SU-DHL-6 (cell line): ENCODE data around the gene FBXO46.
"Not testable (repeated sequence)": the region's sequence is repeated elsewhere in the genome, so short reads cannot be mapped to it uniquely, and the experiment has no call there.

Experiments used
- H2AFZ ChIP-seq: fragments of 200-600 bp; sonication (generic); 2 replicates; pipeline ENCODE4 v1.6.1; 2014; ENCODE audit warnings: low read depth, mild to moderate bottlenecking, moderate library complexity, mixed read lengths, antibody characterized with exemption, low read length; ENCODE audit not compliant: severe bottlenecking
- H3F3A ChIP-seq: fragments of 200-600 bp; shearing (Covaris generic); 2 replicates; pipeline ENCODE4 v1.6.0; 2016; ENCODE audit warnings: antibody characterized with exemption, mild to moderate bottlenecking; ENCODE audit not compliant: insufficient read depth
- H3K27ac ChIP-seq: fragments of 200-600 bp; sonication (generic); 2 replicates; pipeline ENCODE4 v1.5.1; 2016; ENCODE audit warnings: low read depth, mild to moderate bottlenecking, low read length, moderate library complexity, mixed read lengths
- H3K27me3 ChIP-seq: fragments of 200-600 bp; sonication (generic), shearing (Covaris generic); 2 replicates; pipeline ENCODE4 v1.6.0; 2014; ENCODE audit warnings: mild to moderate bottlenecking, low read length
- H3K36me3 ChIP-seq: fragments of 200-600 bp; sonication (generic); 2 replicates; pipeline ENCODE4 v1.6.1; 2014; ENCODE audit warnings: mild to moderate bottlenecking, low read length, mixed read lengths
- H3K4me2 ChIP-seq: fragments of 300-600, 200-600 bp; shearing (Covaris generic), sonication (generic); 2 replicates; pipeline ENCODE4 v1.6.0; 2014; ENCODE audit warnings: low read length, low read depth, mild to moderate bottlenecking; ENCODE audit not compliant: poor library complexity, severe bottlenecking
- H3K4me3 ChIP-seq: fragments of 200-600 bp; sonication (generic); 2 replicates; pipeline ENCODE4 v1.5.1; 2014; ENCODE audit warnings: antibody characterized with exemption, low read length, mild to moderate bottlenecking, mixed read lengths; ENCODE audit not compliant: insufficient read depth, poor library complexity, severe bottlenecking
- H3K79me2 ChIP-seq: fragments of 200-600 bp; sonication (generic); 2 replicates; pipeline ENCODE4 v1.6.1; 2014; ENCODE audit warnings: mild to moderate bottlenecking, low read length, moderate library complexity; ENCODE audit not compliant: insufficient read depth
- H3K9ac ChIP-seq: fragments of 200-600 bp; sonication (generic); 2 replicates; pipeline ENCODE4 v1.7.0; 2014; ENCODE audit warnings: mild to moderate bottlenecking, low read length
- H3K9me2 ChIP-seq: fragments of 200-600 bp; sonication (generic); replicated peaks from 2 replicates; pipeline ENCODE4 v1.6.1; 2014; ENCODE audit warnings: low read length; ENCODE audit not compliant: insufficient read depth
- H3K9me3 ChIP-seq: fragments of 200-600 bp; sonication (generic); 2 replicates; pipeline ENCODE4 v1.6.1; 2014; ENCODE audit warnings: low read length, mixed read lengths; ENCODE audit not compliant: insufficient read depth
- H4K20me1 ChIP-seq: fragments of 200-600 bp; sonication (generic); 2 replicates; pipeline ENCODE4 v1.6.1; 2014; ENCODE audit warnings: low read depth, mild to moderate bottlenecking, antibody characterized with exemption, low read length, moderate library complexity, mixed read lengths
- EZH2phosphoT487 ChIP-seq: fragments of 200-600 bp; sonication (generic), shearing (Covaris generic); conservative IDR thresholded peaks from 2 replicates; pipeline ENCODE4 v1.6.1; 2018; ENCODE audit warnings: mild to moderate bottlenecking, antibody characterized with exemption, low read length, moderate library complexity, mixed read lengths
- TF ChIP-seq, protein P1 (sequence below): fragments of 200-600 bp; sonication (generic); IDR thresholded peaks from one replicate; pipeline ENCODE4 v1.5.1; 2017; ENCODE audit warnings: antibody characterized with exemption, mild to moderate bottlenecking, low read length, moderate library complexity; ENCODE audit not compliant: insufficient read depth, poor library complexity, severe bottlenecking

The FBXO46 gene

DNA sequence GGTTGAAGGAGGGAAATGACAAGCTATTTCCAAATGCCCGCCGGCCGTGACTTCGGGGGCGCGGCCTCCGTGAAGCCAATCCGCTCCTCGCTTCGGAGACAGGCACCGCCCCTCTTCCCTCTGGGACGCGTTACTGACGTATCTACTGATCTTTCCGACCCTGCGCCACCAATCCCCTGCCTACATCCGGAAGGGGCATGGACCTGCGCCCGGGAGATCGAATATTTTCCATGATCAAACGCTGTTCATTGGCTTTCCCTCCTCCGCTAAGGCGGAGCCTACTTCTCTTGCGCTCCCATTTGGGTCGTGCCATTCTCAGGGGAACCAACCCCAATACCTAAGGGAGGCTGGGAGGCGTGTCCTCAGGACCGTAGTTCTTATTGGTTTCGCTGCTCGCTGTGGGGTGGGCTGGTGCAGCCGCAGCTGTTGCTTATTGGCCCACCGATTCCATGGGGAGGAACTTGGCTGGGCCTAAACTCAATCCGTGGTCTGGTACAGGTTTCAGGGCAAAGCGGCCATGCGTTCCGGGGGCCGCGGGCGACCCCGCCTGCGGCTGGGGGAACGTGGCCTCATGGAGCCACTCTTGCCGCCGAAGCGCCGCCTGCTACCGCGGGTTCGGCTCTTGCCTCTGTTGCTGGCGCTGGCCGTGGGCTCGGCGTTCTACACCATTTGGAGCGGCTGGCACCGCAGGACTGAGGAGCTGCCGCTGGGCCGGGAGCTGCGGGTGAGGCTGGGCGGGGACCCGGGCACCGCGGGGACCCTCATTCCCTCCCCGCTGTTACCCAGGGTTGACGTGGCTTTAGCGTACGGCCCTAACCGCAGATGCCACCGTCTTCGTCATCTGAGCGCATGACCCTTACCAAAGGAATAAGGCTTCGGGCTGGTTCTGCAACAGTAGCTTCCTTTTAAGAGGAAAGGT is 38.2 kb downstream of the FBXO46 start, which contains the start of gene QPCTL:
QPCTL (plus strand) TSS at position 480 of the 919 bp plus-strand sequence; CDS start at position 518, 38 bp downstream.
- H3K36me3 ChIP-seq, result no peaks in the 10 kb centered on the region
- peak within 1 kb of the TSS; percentile 75 for H2AFZ ChIP-seq
- H3K27ac ChIP-seq, result peak within 1 kb of the TSS; percentile 80
- peak within 1 kb of the TSS; percentile 97 for H3K4me3 ChIP-seq
- no peak for TF ChIP-seq EZH2phosphoT487
- TF ChIP-seq, protein P1, sequence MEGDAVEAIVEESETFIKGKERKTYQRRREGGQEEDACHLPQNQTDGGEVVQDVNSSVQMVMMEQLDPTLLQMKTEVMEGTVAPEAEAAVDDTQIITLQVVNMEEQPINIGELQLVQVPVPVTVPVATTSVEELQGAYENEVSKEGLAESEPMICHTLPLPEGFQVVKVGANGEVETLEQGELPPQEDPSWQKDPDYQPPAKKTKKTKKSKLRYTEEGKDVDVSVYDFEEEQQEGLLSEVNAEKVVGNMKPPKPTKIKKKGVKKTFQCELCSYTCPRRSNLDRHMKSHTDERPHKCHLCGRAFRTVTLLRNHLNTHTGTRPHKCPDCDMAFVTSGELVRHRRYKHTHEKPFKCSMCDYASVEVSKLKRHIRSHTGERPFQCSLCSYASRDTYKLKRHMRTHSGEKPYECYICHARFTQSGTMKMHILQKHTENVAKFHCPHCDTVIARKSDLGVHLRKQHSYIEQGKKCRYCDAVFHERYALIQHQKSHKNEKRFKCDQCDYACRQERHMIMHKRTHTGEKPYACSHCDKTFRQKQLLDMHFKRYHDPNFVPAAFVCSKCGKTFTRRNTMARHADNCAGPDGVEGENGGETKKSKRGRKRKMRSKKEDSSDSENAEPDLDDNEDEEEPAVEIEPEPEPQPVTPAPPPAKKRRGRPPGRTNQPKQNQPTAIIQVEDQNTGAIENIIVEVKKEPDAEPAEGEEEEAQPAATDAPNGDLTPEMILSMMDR, result no peak
- no peaks in the 10 kb centered on the region for H4K20me1 ChIP-seq
- no peaks in the 10 kb centered on the region for H3K9me3 ChIP-seq
- no peaks in the 10 kb centered on the region for H3K27me3 ChIP-seq
- H3K79me2 ChIP-seq, result peaks cover 30% of the 10 kb centered on the region
- H3K4me2 ChIP-seq, result peak within 1 kb of the TSS; percentile 85
- peak within 1 kb of the TSS; percentile 90 for H3K9ac ChIP-seq
- H3F3A ChIP-seq, result no peaks in the 10 kb centered on the region
- no peaks in the 10 kb centered on the region for H3K9me2 ChIP-seq

DNA sequence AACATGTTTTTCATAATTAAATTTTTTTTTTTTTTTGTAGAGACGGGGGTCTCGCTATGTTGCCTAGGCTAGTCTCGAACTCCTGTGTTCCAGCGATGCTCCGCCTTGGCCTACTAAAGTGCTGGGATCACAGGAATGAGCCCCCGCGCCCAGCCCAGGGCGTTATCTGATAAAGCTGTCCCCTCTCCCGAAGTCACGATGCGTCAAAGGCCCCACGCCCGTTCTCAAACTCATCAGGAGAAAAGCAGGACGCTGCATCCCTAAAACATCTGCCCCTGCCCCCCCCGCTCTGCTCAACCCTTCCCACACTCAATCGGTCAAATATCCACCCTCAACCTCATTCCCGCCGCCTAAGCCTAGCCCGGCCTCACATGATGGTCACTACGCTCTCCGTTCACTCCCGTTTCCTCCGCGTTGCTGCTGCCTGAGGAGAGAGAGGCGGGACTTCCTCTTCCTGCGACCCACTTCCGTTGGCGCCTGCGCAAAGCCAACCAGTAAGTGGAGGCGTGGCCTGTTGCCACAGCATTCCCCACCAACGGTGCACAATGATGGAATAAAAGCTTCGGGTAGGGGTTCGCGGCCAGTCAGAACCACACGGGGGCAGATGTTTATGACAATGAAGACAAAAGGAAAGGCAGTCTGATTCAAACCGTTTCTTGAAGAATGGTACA is 39.0 kb downstream of the FBXO46 start, which contains the start of gene SNRPD2:
SNRPD2 (minus strand) TSS at position 438 of the 671 bp plus-strand sequence; CDS start at position 373, 65 bp downstream.
- H2AFZ ChIP-seq, result peak within 1 kb of the TSS; percentile 75
- H3K9me3 ChIP-seq, result no peaks in the 10 kb centered on the region
- H3K79me2 ChIP-seq, result peaks cover 30% of the 10 kb centered on the region
- H3K9ac ChIP-seq, result peak within 1 kb of the TSS; percentile 90
- H3K4me3 ChIP-seq, result peak within 1 kb of the TSS; percentile 97
- H4K20me1 ChIP-seq, result no peaks in the 10 kb centered on the region
- no peaks in the 10 kb centered on the region for H3K9me2 ChIP-seq
- H3F3A ChIP-seq, result no peaks in the 10 kb centered on the region
- TF ChIP-seq EZH2phosphoT487, result no peak
- TF ChIP-seq, protein P1, result no peak
- H3K27ac ChIP-seq, result peak within 1 kb of the TSS; percentile 80
- peak within 1 kb of the TSS; percentile 85 for H3K4me2 ChIP-seq
- H3K27me3 ChIP-seq, result no peaks in the 10 kb centered on the region
- no peaks in the 10 kb centered on the region for H3K36me3 ChIP-seq

DNA sequence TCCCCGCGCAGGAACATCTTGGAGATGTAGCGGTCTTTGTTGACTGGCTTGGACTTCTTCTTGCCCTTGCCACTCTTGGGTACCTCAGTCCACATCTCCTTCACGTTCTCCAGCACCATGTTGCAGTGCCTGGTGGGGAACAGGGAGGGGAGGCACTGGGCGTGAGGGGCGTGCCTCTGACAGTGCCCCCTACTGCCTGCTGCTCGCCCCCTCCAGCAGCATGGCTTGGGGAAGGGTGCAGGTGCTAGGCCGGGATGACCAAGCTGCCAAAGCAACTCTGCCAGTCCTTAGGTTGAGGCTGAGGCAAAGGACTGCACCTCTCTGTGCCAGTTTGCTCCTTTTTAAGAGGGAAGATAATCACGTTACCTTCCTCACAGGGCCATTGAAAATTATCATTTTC is 43.1 kb downstream of the FBXO46 start:
- Histone ChIP-seq H2AFZ (no peak overlapping the region), H3K9me2 (no peaks in the 10 kb centered on the region), H3K4me2 (no peak overlapping the region), H3K9me3 (no peaks in the 10 kb centered on the region), H3K27me3 (no peaks in the 10 kb centered on the region), H3K9ac (no peak overlapping the region), H4K20me1 (no peaks in the 10 kb centered on the region), H3K36me3 (no peaks in the 10 kb centered on the region), H3F3A (peaks cover 7% of the 10 kb centered on the region; the same call in 1 of the 2 replicates), H3K79me2 (peaks cover 20% of the 10 kb centered on the region), H3K27ac (no peak overlapping the region), H3K4me3 (no peak overlapping the region)
- TF ChIP-seq, protein P1, result no peak
- no peak for TF ChIP-seq EZH2phosphoT487

DNA sequence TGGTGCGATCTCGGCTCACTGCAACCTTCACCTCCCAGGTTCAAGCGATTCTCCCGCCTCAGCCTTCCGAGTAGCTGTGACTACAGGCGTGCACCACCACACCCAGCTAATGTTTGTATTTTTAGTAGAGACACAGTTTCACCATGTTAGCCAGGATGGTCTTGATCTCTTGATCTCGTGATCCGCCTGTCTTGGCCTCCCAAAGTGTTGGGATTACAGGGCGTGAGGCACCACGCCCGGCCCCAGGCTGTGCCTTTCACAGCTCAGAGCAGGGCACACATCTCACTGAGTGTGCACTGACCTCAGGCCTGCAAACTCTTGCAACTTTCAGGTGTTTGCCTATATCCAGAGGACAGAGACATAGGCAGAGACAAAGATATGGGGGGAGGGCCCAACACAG is 45.7 kb downstream of the FBXO46 start:
- H4K20me1 ChIP-seq, H3K27me3 ChIP-seq, H3K27ac ChIP-seq, H2AFZ ChIP-seq, H3K9ac ChIP-seq, H3K79me2 ChIP-seq, H3K9me2 ChIP-seq, H3K4me3 ChIP-seq, H3F3A ChIP-seq, H3K9me3 ChIP-seq, H3K36me3 ChIP-seq, H3K4me2 ChIP-seq: not testable (repeated sequence)
